Activated CD8-positive, alpha-beta T cell treated with anti-CD3 and anti-CD28 coated beads for 36 hours (primary cell): ENCODE data around the gene MVD. TPM values are rescaled to one million over a fixed set of nuclear protein-coding genes. Genes with fewer than 3 reads are reported as not detected.

Source experiments
- ATAC-seq: fragments of 200-7000 bp; cut with Tn5 transposase; one replicate; pipeline ENCODE4 v1.10.0; 2021; ENCODE audit warnings: mild to moderate bottlenecking, moderate library complexity
- CTCF ChIA-PET: fragments of 350-600 bp; sonication (Branson Sonifier 250); formaldehyde crosslinking; loops from one replicate; lab custom pipeline; 2021; ENCODE audit warnings: antibody characterized with exemption; lab: Charles Lee
- POLR2A ChIA-PET: fragments of 350-600 bp; sonication (Branson Sonifier 250); formaldehyde crosslinking; loops from one replicate; lab custom pipeline; 2021; ENCODE audit warnings: antibody characterized with exemption; lab: Charles Lee
- DNase-seq: peaks from one replicate; pipeline ENCODE4 v3.0.0-alpha.2; 2020
- H3K27ac Mint-ChIP-seq: one replicate; pipeline ENCODE4 v1.8.0; 2021; ENCODE audit warnings: mild to moderate bottlenecking, mixed read lengths
- H3K27me3 Mint-ChIP-seq: one replicate; pipeline ENCODE4 v1.8.0; 2021; ENCODE audit warnings: mixed read lengths
- H3K36me3 Mint-ChIP-seq: one replicate; pipeline ENCODE4 v1.8.0; 2021; ENCODE audit warnings: low read depth, mixed read lengths
- H3K4me1 Mint-ChIP-seq: one replicate; pipeline ENCODE4 v1.8.0; 2021; ENCODE audit warnings: low read depth, mixed read lengths
- H3K4me3 Mint-ChIP-seq: one replicate; pipeline ENCODE4 v1.8.0; 2021; ENCODE audit warnings: mild to moderate bottlenecking, moderate library complexity, mixed read lengths
- H3K9me3 Mint-ChIP-seq: one replicate; pipeline ENCODE4 v1.8.0; 2021; ENCODE audit warnings: mixed read lengths
- CTCF ChIP-seq: fragments of 200-600 bp; IDR thresholded peaks from one replicate; pipeline ENCODE4 v1.8.0; 2022; ENCODE audit warnings: antibody characterized with exemption, mild to moderate bottlenecking
- intact Hi-C: fragments of 100-400 bp; cut with micrococcal nuclease; formaldehyde crosslinking; loops from one replicate; pipeline ENCODE4 v1.10.0; 2022
- total RNA-seq, 2 experiments: library from RNA; stranded (reverse); gene quantifications; one replicate each; pipeline ENCODE4 v1.2.3, GENCODE V29; 2021

Gene MVD
- total RNA-seq, 2 experiments from 2014 or later: 83.1 to 89.9 TPM

DNA sequence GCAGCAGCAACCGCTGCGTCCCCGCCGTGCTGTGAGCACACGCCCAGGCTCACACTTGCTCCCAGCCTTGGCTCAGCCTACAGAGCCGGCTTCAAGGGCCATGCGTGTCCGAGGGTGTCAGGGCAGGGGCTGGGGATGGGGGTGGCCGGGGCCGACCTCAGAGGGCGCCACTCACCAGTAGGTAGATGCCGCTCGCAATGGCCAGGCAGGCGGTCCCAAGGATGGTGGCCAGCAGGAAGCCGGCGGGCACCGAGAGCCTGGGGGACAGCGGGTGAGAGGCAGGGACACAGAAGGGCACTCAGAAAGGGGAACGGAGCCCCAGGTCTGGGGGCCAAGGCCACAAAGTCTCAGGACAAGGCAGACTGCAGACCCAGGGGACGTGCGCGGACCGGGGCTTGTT, 16.9 kb downstream of the MVD start:
- no peak for TF ChIP-seq CTCF
- DNase-seq (no peak), ATAC-seq (no peak)
- ChIA-PET POLR2A (interaction anchor here (0.6 to 5.5 kb wide), 3 partner anchors 9 to 161 kb away, joined by 3 to 28 read pairs (median 3); no protein-coding TSS in a partner anchor), CTCF (interaction anchor here (1.2 kb wide), 1 partner anchor 16 kb away, joined by 3 read pairs; no protein-coding TSS in a partner anchor)
- intact Hi-C loops: no loop called here
- no peaks in the 10 kb centered on the region for H3K9me3 Mint-ChIP-seq
- H3K36me3 Mint-ChIP-seq: peaks cover 29% of the 10 kb centered on the region
- no peak overlapping the region for H3K27ac Mint-ChIP-seq
- no peak overlapping the region for H3K4me3 Mint-ChIP-seq
- H3K4me1 Mint-ChIP-seq: peaks cover 17% of the 10 kb centered on the region
- H3K27me3 Mint-ChIP-seq: no peaks in the 10 kb centered on the region

DNA sequence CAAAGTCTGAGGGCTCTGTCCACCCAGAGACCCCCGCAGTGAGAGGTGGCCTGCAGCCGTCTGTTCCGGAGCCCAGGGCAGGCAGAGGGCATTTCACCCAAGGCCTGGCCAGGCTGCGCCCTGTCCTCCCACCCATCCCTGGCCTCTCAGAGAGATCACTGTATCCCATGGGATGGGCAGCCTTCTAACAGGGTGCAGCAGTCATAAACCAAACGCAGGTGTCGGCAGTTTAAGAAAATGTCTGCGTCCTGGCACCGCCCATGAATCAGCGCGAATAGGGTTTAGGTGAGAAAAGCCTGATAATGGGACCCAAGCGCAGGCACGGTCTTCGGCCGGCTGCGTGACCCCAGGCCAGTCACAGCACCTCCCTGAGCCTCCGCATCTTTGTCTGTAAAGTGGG, 17.4 kb downstream of the MVD start:
- no peak overlapping the region for H3K27ac Mint-ChIP-seq
- peaks cover 29% of the 10 kb centered on the region for H3K36me3 Mint-ChIP-seq
- TF ChIP-seq CTCF: no peak
- H3K27me3 Mint-ChIP-seq: peaks cover under 1% of the 10 kb centered on the region
- no peak overlapping the region for H3K4me3 Mint-ChIP-seq
- peaks cover 17% of the 10 kb centered on the region for H3K4me1 Mint-ChIP-seq
- ChIA-PET CTCF (no interaction called here), POLR2A (no interaction called here)
- DNase-seq: no peak
- intact Hi-C loops: no loop called here
- no peaks in the 10 kb centered on the region for H3K9me3 Mint-ChIP-seq
- ATAC-seq: no peak

DNA sequence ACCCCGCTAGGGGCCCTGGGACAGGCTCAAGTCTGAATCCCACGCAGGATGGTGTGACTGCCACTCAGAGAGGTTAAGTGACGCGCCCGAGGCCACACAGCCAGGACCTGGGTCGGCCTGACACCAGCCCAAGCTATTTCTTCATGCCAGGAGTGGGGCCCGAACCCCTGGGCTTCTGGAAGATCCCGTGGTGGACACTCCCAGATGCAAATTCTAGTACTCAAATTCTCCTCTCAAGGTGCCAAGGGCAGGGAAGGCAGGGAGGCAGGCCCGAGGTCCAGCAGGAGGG, 19.3 kb downstream of the MVD start:
- ChIA-PET CTCF (no interaction called here), POLR2A (interaction anchor here (1.2 to 1.5 kb wide), 2 partner anchors 11 to 24 kb away, joined by 3 read pairs; no protein-coding TSS in a partner anchor)
- Mint-ChIP-seq H3K9me3 (no peaks in the 10 kb centered on the region), H3K4me1 (peaks cover 14% of the 10 kb centered on the region), H3K36me3 (peaks cover 20% of the 10 kb centered on the region), H3K4me3 (no peak overlapping the region), H3K27ac (no peak overlapping the region), H3K27me3 (peaks cover 14% of the 10 kb centered on the region)
- ATAC-seq: no peak
- TF ChIP-seq CTCF: no peak
- DNase-seq: no peak
- intact Hi-C loops: no loop called here

DNA sequence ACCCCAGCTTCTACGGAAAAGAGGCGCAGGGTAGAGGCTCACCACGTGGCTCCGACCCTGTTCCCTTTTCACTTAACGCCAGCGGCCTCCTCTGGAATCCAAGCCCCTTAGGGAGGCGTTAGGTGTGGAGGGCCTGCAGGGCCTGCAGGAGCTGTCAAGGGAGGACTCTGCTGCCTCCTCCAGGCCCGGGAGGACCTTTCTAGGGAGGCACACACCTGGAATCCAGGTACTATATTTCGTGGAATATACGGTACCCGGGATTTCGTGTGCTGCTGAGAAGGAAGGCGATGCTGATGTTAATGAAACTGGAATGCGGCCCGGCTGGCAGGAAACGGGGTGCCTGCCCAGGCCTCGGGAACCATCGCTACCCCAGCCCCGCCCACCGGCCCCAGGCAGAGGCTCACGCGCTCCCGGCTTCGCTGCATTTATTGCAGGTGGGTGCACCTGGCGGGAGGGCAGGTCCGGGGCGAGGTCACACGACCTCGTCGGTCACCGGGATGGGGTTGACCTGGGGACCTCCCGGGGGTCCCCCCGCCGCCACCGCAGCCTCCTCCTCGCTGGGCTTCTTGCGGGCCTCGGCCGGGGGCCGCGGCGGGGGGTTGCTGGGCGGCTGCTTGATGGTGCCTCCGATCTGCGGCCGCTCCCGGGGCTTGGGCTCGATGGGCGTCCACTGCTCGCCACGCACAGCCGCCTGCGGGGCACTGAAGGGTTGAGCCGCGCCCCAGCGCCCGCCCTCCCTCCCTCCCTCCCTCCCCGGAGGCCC, 19.8 kb downstream of the MVD start:
- no peak overlapping the region for H3K4me3 Mint-ChIP-seq
- no peak for TF ChIP-seq CTCF

DNA sequence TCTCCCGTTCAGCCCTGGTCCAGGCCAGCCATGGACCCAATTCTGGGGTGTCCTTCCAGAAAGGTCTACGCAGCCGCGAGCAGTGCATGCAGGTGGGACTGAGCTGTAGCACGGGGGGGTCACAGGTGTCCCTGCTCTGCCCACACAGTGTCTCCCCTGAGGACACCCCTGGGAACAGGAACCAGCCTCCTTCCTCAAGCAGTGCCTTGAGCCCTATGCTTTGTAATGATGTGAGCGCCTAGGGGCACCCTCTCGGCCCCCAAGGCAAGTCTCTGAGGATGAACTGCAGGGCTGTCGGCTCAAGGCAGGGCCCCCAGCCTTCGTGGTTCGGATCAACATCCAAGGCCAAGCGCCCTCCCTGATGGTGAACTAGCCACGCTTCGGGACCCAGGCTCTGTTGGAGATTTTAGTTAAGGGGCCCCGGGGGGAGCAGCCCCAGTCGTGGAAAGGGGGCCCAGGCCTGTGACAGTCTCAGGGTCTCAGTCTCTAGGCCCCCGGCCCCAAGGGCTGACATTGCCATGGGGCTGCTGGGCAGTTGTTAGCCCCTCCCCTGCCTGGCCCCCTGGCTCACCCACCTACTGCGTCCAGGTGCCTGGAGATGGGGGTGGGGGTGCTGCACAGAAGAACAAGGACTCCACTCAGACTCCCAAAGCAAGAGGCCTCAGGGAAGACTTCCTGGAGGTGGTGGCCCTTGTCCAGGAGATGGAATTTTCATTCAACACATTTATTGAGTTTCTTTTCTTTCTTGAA, 22.2 kb downstream of the MVD start:
- ChIA-PET POLR2A (interaction anchor here (0.8 kb wide), 1 partner anchor 9 kb away, joined by 3 read pairs; no protein-coding TSS in a partner anchor), CTCF (no interaction called here)
- Mint-ChIP-seq H3K4me3 (no peak overlapping the region), H3K9me3 (no peaks in the 10 kb centered on the region), H3K36me3 (peaks cover 22% of the 10 kb centered on the region), H3K27me3 (peaks cover 20% of the 10 kb centered on the region), H3K27ac (no peak overlapping the region), H3K4me1 (peaks cover 34% of the 10 kb centered on the region)
- DNase-seq: no peak
- intact Hi-C loops: no loop called here
- no peak for TF ChIP-seq CTCF
- ATAC-seq: no peak

More for the DNA sequence above, 19.8 kb downstream of the MVD start:
- POLR2A ChIA-PET: interaction anchor here (1.2 to 2.0 kb wide), 3 partner anchors 10 to 23 kb away, joined by 3 to 4 read pairs (median 3); no protein-coding TSS in a partner anchor
- Mint-ChIP-seq H3K36me3 (peaks cover 20% of the 10 kb centered on the region), H3K27me3 (peaks cover 14% of the 10 kb centered on the region), H3K4me1 (peaks cover 17% of the 10 kb centered on the region), H3K27ac (no peak overlapping the region), H3K9me3 (no peaks in the 10 kb centered on the region)
- ATAC-seq: no peak
- DNase-seq: no peak
- CTCF ChIA-PET: no interaction called here
- intact Hi-C loops: no loop called here
